ENCODE results near the gene OSBPL10.

The OSBPL10 gene

GRCh38 chr3:31729082-31729481 is 252.0 kb downstream of the OSBPL10 start:
- DNase-seq: no peak

GRCh38 chr3:31728403-31728802 is 252.7 kb downstream of the OSBPL10 start:
- peak; percentile 45 for DNase-seq

- no peak for DNase-seq
Measured at GRCh38 chr3:31725976-31726375, 255.1 kb downstream of the OSBPL10 start.

GRCh38 chr3:31725568-31725967 is 255.5 kb downstream of the OSBPL10 start:
- DNase-seq: no peak

- DNase-seq: peak; percentile 7
Measured at GRCh38 chr3:31724651-31725050, 256.4 kb downstream of the OSBPL10 start.

GRCh38 chr3:31724116-31724515 is 256.9 kb downstream of the OSBPL10 start:
- no peak for DNase-seq

GRCh38 chr3:31723701-31724100 is 257.4 kb downstream of the OSBPL10 start:
- no peak for DNase-seq

- no peak for DNase-seq
Measured at GRCh38 chr3:31721676-31722075, 259.4 kb downstream of the OSBPL10 start.

- DNase-seq: no peak
Measured at GRCh38 chr3:31714495-31715280, 266.4 kb downstream of the OSBPL10 start.

GRCh38 chr3:31713816-31714215 is 267.2 kb downstream of the OSBPL10 start:
- no peak for DNase-seq

- DNase-seq: no peak
Measured at GRCh38 chr3:31710123-31710803, 270.8 kb downstream of the OSBPL10 start.

GRCh38 chr3:31709526-31709925 is 271.5 kb downstream of the OSBPL10 start:
- no peak for DNase-seq

GRCh38 chr3:31709005-31709404 is 272.1 kb downstream of the OSBPL10 start:
- no peak for DNase-seq

- DNase-seq: no peak
Measured at GRCh38 chr3:31707286-31707685, 273.8 kb downstream of the OSBPL10 start.

GRCh38 chr3:31705736-31706135 is 275.3 kb downstream of the OSBPL10 start:
- DNase-seq: peak; percentile 31

GRCh38 chr3:31704591-31705179 is 276.4 kb downstream of the OSBPL10 start:
- peak; percentile 77 for DNase-seq

- DNase-seq: no peak
Measured at GRCh38 chr3:31704156-31704555, 276.9 kb downstream of the OSBPL10 start.

- no peak for DNase-seq
Measured at GRCh38 chr3:31701286-31701685, 279.8 kb downstream of the OSBPL10 start.

- no peak for DNase-seq
Measured at GRCh38 chr3:31699309-31699953, 281.6 kb downstream of the OSBPL10 start.

GRCh38 chr3:31696815-31697548 is 284.1 kb downstream of the OSBPL10 start:
- DNase-seq: no peak

- no peak for DNase-seq
Measured at GRCh38 chr3:31696009-31696297, 285.1 kb downstream of the OSBPL10 start.

GRCh38 chr3:31695280-31696008 is 285.6 kb downstream of the OSBPL10 start:
- DNase-seq: no peak

All from fibroblast of skin of right quadriceps (primary cell).